Neural cell (in vitro differentiated cells): ENCODE measurements around the gene SPATA6L.

Source experiments
- CTCF ChIP-seq: fragments of 450-650 bp; IDR thresholded peaks from 2 replicates; pipeline ENCODE4 v1.5.1; 2014; ENCODE audit warnings: antibody characterized with exemption, mild to moderate bottlenecking, moderate library complexity; ENCODE audit not compliant: poor library complexity, severe bottlenecking
- EP300 ChIP-seq: fragments of 450-650 bp; conservative IDR thresholded peaks from 2 replicates; pipeline ENCODE4 v1.6.1; 2014; ENCODE audit warnings: antibody characterized with exemption, mild to moderate bottlenecking, moderate library complexity; ENCODE audit not compliant: poor library complexity, severe bottlenecking
- EZH2 ChIP-seq: fragments of 200-600, 300-800 bp; shearing (Covaris generic), sonication (generic); IDR thresholded peaks from 2 replicates; pipeline ENCODE4 v1.6.1; 2014; ENCODE audit warnings: antibody characterized with exemption, low read length, borderline replicate concordance, mild to moderate bottlenecking; ENCODE audit not compliant: insufficient read depth, poor library complexity, severe bottlenecking
- MXI1 ChIP-seq: fragments of 450-650 bp; conservative IDR thresholded peaks from 2 replicates; pipeline ENCODE4 v1.6.1; 2014; ENCODE audit warnings: antibody characterized with exemption, mild to moderate bottlenecking; ENCODE audit not compliant: poor library complexity, severe bottlenecking
- POLR2AphosphoS5 ChIP-seq: IDR thresholded peaks from 2 replicates; pipeline ENCODE4 v1.6.1; 2012
- RAD21 ChIP-seq: fragments of 450-650 bp; conservative IDR thresholded peaks from 2 replicates; pipeline ENCODE4 v1.6.1; 2014; ENCODE audit warnings: antibody characterized with exemption, mild to moderate bottlenecking, moderate library complexity
- REST ChIP-seq: IDR thresholded peaks from 2 replicates; pipeline ENCODE4 v1.6.1; 2012; ENCODE audit warnings: borderline replicate concordance

GRCh38 chr9:4689021-4689420 is 22.7 kb upstream of the SPATA6L start:
- TF ChIP-seq CTCF = no peak
- no peak for TF ChIP-seq EZH2
- no peak for TF ChIP-seq POLR2AphosphoS5
- TF ChIP-seq EP300 = no peak
- no peak for TF ChIP-seq RAD21
- no peak for TF ChIP-seq REST
- TF ChIP-seq MXI1 = no peak
